ENCODE data around the gene DLST.

DNA sequence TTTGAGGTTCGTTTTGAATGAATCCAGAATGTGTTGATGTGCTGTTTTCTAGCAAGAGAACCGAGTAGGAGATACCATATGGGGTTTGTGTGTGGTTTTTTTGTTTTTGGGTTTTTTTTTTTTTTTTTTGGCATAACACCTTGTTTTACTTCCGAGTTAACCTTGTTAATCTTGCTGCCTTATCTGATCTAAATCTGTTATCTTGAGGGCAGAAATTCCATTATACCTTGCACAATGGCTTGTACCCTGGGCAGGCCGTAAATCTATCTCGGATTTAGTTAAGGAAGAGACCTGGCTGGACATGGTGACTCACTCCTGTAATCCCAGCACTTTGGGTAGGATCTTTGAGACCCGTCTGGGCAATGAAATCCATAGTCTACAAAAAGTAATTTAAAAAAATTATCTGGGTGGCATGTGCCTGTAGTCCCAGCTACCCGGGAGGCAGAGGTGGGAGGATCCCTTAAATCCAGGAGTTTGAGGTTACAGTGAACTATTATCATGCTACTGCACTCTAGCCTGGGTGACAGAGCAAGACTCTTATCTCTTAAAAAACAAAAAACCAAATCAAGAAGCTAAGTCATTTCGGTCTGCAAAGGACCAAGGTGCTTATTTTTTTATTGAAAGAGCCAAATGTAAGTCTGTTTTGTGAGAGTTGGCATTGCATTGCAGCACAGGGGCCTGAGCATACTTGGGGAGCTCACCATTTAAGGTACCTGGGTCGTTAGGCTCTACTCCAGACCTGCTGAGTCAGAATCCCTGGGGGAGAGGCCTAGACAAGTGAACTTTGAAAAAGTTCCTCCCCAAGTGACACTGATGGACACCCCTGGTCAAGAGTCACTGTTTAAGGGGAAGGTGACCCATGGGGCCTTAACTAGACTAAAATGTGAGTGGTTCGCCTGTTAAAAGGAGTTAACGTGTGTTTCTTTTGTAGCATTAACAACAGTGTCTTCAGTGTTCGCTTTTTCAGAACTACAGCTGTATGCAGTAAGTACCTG lies 6.7 kb downstream of the DLST start:
- TF ChIP-seq POLR2AphosphoS5 (IDR thresholded peaks at IDR 0.05) (no peak), CTCF (IDR thresholded peaks at IDR 0.05) (no peak)

All from sigmoid colon (tissue), 4 donors.